Caco-2 (cell line): ENCODE results near the gene MGMT. TPM values are rescaled to one million over a fixed set of nuclear protein-coding genes. Genes with fewer than 3 reads are reported as not detected.

ENCODE experiments used
- BruUV-seq: library from RNA; stranded (reverse); fragments of 400-500 nt; replicated peaks from 2 replicates; lab custom pipeline; 2021; lab: Mats Ljungman, UMichigan
- CTCF ChIA-PET: fragments of 300-600 bp; sonication (Branson Sonifier 250); formaldehyde crosslinking; loops from one replicate; lab custom pipeline; 2022; ENCODE audit warnings: antibody characterized with exemption; lab: Charles Lee
- POLR2A ChIA-PET: fragments of 300-600 bp; sonication (Branson Sonifier 250); formaldehyde crosslinking; loops from one replicate; lab custom pipeline; 2022; ENCODE audit warnings: antibody characterized with exemption; lab: Charles Lee
- DNase-seq, 2 experiments: peaks; one replicate each; pipeline versions ENCODE4 v3.0.0 to v3.0.0-alpha.2; 2020 to 2022
- H3K27me3 ChIP-seq: replicated peaks from 2 replicates; pipeline ENCODE4 v1.6.0; 2011; ENCODE audit warnings: low read length; ENCODE audit not compliant: control insufficient read depth, insufficient read depth
- H3K36me3 ChIP-seq: 2 replicates; pipeline ENCODE4 v1.5.1; 2011; ENCODE audit warnings: low read length; ENCODE audit not compliant: control insufficient read depth, insufficient read depth
- H3K4me1 ChIP-seq: fragments of 250-450 bp; sonication (Bioruptor Pico); 2 replicates; pipeline ENCODE4 v1.5.1; 2020; ENCODE audit warnings: mild to moderate bottlenecking
- H3K4me3 ChIP-seq: 2 replicates; pipeline ENCODE4 v1.5.1; 2011; ENCODE audit warnings: low read depth, mild to moderate bottlenecking, control low read depth, low read length
- H3K9me3 ChIP-seq: fragments of 250-450 bp; sonication (Bioruptor Pico); 2 replicates; pipeline ENCODE4 v1.5.1; 2020; ENCODE audit warnings: mild to moderate bottlenecking, moderate library complexity
- H3K27ac Mint-ChIP-seq: one replicate; pipeline ENCODE4 v1.8.0; 2022; ENCODE audit warnings: mixed read lengths; ENCODE audit not compliant: unreplicated experiment
- H3K27me3 Mint-ChIP-seq: one replicate; pipeline ENCODE4 v1.8.0; 2022; ENCODE audit warnings: mixed read lengths; ENCODE audit not compliant: insufficient read depth, unreplicated experiment
- H3K36me3 Mint-ChIP-seq: one replicate; pipeline ENCODE4 v1.8.0; 2022; ENCODE audit warnings: mild to moderate bottlenecking, mixed read lengths; ENCODE audit not compliant: insufficient read depth, unreplicated experiment
- H3K4me1 Mint-ChIP-seq: one replicate; pipeline ENCODE4 v1.8.0; 2022; ENCODE audit warnings: low read depth, mixed read lengths; ENCODE audit not compliant: unreplicated experiment
- H3K4me3 Mint-ChIP-seq: one replicate; pipeline ENCODE4 v1.8.0; 2022; ENCODE audit warnings: mild to moderate bottlenecking, moderate library complexity, mixed read lengths; ENCODE audit not compliant: unreplicated experiment
- H3K9me3 Mint-ChIP-seq: one replicate; pipeline ENCODE4 v1.8.0; 2022; ENCODE audit warnings: mixed read lengths; ENCODE audit not compliant: unreplicated experiment
- CTCF ChIP-seq, 2 experiments: fragments of 200-600 bp in 1 of 2; IDR thresholded peaks; 1 replicate in 1 of 2; 2 replicates in 1 of 2; pipeline versions ENCODE4 v1.5.1 to v1.8.0; 2011 to 2022; ENCODE audit warnings: antibody characterized with exemption in 1 of 2, control low read depth in 1 of 2, inconsistent platforms in 1 of 2, low read depth in 1 of 2, low read length in 1 of 2, mild to moderate bottlenecking in 1 of 2, moderate library complexity in 1 of 2; ENCODE audit not compliant: insufficient read depth in 1 of 2, severe bottlenecking in 1 of 2, unreplicated experiment in 1 of 2
- intact Hi-C: fragments of 100-400 bp; cut with micrococcal nuclease; formaldehyde crosslinking; loops from one replicate; pipeline ENCODE4 v1.10.0; 2022; ENCODE audit not compliant: unreplicated experiment
- total RNA-seq: library from RNA; stranded (reverse); gene quantifications from 2 replicates; pipeline ENCODE4 v1.2.3, GENCODE V29; 2022

The MGMT gene
- total RNA-seq, 1 experiment from 2014 or later: 57.0 TPM

- H3K4me3 Mint-ChIP-seq: no peak overlapping the region
- H3K36me3 Mint-ChIP-seq: peaks cover 18% of the 10 kb centered on the region
- no TSS peak for BruUV-seq
- intact Hi-C loops: no loop called here
- no peaks in the 10 kb centered on the region; the same call in 1 of the 2 replicates for H3K36me3 ChIP-seq
- H3K27ac Mint-ChIP-seq: no peak overlapping the region
- no peaks in the 10 kb centered on the region for H3K27me3 ChIP-seq
- no peaks in the 10 kb centered on the region for H3K4me1 Mint-ChIP-seq
- H3K9me3 Mint-ChIP-seq: peaks cover 35% of the 10 kb centered on the region
- H3K4me3 ChIP-seq: no peak overlapping the region
- H3K27me3 Mint-ChIP-seq: no peaks in the 10 kb centered on the region
- H3K4me1 ChIP-seq: no peaks in the 10 kb centered on the region
- ChIA-PET CTCF (no interaction called here), POLR2A (no interaction called here)
- no peak for TF ChIP-seq CTCF (IDR thresholded peaks at IDR 0.05; ENCODE audit: insufficient read depth in 1 of 2, low read depth in 1 of 2, low read length in 1 of 2, severe bottlenecking in 1 of 2, unreplicated experiment in 1 of 2)
- DNase-seq: no peak
- peaks cover 4% of the 10 kb centered on the region; the same call in 1 of the 2 replicates for H3K9me3 ChIP-seq
Measured at GRCh38 chr10:129581827-129582411, 114.9 kb downstream of the MGMT start.

- H3K4me3 ChIP-seq: no peak overlapping the region
- no peaks in the 10 kb centered on the region for H3K27me3 ChIP-seq
- ChIA-PET CTCF (no interaction called here), POLR2A (no interaction called here)
- peaks cover 18% of the 10 kb centered on the region for H3K36me3 Mint-ChIP-seq
- H3K27me3 Mint-ChIP-seq: no peaks in the 10 kb centered on the region
- no peaks in the 10 kb centered on the region for H3K4me1 Mint-ChIP-seq
- H3K9me3 Mint-ChIP-seq: peaks cover 42% of the 10 kb centered on the region
- H3K36me3 ChIP-seq: no peaks in the 10 kb centered on the region; the same call in 1 of the 2 replicates
- H3K27ac Mint-ChIP-seq: no peak overlapping the region
- no peak for TF ChIP-seq CTCF (IDR thresholded peaks at IDR 0.05; ENCODE audit: insufficient read depth in 1 of 2, low read depth in 1 of 2, low read length in 1 of 2, severe bottlenecking in 1 of 2, unreplicated experiment in 1 of 2)
- no peak for DNase-seq
- H3K4me3 Mint-ChIP-seq: no peak overlapping the region
- no TSS peak for BruUV-seq
- intact Hi-C loops: no loop called here
- no peaks in the 10 kb centered on the region for H3K4me1 ChIP-seq
- H3K9me3 ChIP-seq: peaks cover 12% of the 10 kb centered on the region; the same call in 1 of the 2 replicates
Measured at GRCh38 chr10:129583831-129584230, 116.8 kb downstream of the MGMT start.

GRCh38 chr10:129586898-129587443, 119.9 kb downstream of the MGMT start:
- BruUV-seq: no TSS peak

More at GRCh38 chr10:129586898-129587443, 119.9 kb downstream of the MGMT start:
- TF ChIP-seq CTCF (IDR thresholded peaks at IDR 0.05; ENCODE audit: insufficient read depth in 1 of 2, low read depth in 1 of 2, low read length in 1 of 2, severe bottlenecking in 1 of 2, unreplicated experiment in 1 of 2): no peak
- Mint-ChIP-seq H3K27me3 (no peaks in the 10 kb centered on the region), H3K9me3 (peaks cover 42% of the 10 kb centered on the region), H3K36me3 (peaks cover 17% of the 10 kb centered on the region), H3K4me1 (no peaks in the 10 kb centered on the region), H3K4me3 (no peak overlapping the region), H3K27ac (no peak overlapping the region)
- ChIA-PET POLR2A (no interaction called here), CTCF (no interaction called here)
- Histone ChIP-seq H3K9me3 (peaks cover 12% of the 10 kb centered on the region; the same call in 1 of the 2 replicates), H3K4me3 (no peak overlapping the region), H3K4me1 (no peaks in the 10 kb centered on the region), H3K36me3 (no peaks in the 10 kb centered on the region; the same call in 1 of the 2 replicates), H3K27me3 (no peaks in the 10 kb centered on the region)
- intact Hi-C loops: no loop called here
- no peak for DNase-seq
